ENCODE data around the gene TMCC2.

DNA sequence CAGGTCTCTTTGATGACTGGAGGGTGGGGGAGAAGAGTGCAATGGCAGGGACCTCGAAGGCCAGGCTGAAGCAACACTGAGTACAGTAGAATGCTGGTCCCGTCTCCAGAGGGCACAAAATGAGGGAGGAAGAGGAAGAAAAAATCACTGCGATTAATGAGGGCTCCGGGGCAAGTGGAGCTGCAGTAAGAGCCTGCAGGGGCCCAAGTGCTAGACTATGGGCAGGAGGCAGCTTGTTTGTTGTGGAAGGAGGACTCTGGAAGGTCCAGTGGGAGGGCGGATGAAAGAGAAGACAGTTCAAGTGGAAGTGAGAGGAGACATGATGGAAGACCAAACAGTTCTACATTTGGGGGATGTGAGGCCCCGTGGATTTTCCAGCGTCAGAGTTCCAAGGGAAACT is 17.4 kb downstream of the TMCC2 start:
- TF ChIP-seq, protein P1, sequence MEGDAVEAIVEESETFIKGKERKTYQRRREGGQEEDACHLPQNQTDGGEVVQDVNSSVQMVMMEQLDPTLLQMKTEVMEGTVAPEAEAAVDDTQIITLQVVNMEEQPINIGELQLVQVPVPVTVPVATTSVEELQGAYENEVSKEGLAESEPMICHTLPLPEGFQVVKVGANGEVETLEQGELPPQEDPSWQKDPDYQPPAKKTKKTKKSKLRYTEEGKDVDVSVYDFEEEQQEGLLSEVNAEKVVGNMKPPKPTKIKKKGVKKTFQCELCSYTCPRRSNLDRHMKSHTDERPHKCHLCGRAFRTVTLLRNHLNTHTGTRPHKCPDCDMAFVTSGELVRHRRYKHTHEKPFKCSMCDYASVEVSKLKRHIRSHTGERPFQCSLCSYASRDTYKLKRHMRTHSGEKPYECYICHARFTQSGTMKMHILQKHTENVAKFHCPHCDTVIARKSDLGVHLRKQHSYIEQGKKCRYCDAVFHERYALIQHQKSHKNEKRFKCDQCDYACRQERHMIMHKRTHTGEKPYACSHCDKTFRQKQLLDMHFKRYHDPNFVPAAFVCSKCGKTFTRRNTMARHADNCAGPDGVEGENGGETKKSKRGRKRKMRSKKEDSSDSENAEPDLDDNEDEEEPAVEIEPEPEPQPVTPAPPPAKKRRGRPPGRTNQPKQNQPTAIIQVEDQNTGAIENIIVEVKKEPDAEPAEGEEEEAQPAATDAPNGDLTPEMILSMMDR (IDR thresholded peaks at IDR 0.05) = no peak
- TF ChIP-seq POLR2A (IDR thresholded peaks at IDR 0.05) = no peak

Data from Peyer's patch (tissue), 4 donors.